Endothelial cell of umbilical vein (primary cell): ENCODE data around the gene DQX1. TPM values are rescaled to one million over a fixed set of nuclear protein-coding genes. Genes with fewer than 3 reads are reported as not detected.

Experiments
- BruUV-seq: library from RNA; stranded (reverse); fragments of 400-500 nt; replicated peaks from 2 replicates; lab custom pipeline; 2021; lab: Mats Ljungman, UMichigan
- CTCF ChIA-PET: fragments of 300-600, 350-600 bp; sonication (Branson Sonifier 250); formaldehyde crosslinking; loops from one replicate; lab custom pipeline; 2021; ENCODE audit warnings: antibody characterized with exemption, inconsistent platforms; lab: Charles Lee
- POLR2A ChIA-PET: fragments of 300-600, 350-600 bp; sonication (Branson Sonifier 250); formaldehyde crosslinking; loops from one replicate; lab custom pipeline; 2021; ENCODE audit warnings: antibody characterized with exemption, inconsistent platforms; lab: Charles Lee
- DNase-seq: peaks from one replicate; pipeline ENCODE4 v3.0.0-alpha.2; 2011; ENCODE audit warnings: low read depth, low spot score
- FAIRE-seq: peaks from 2 replicates; lab custom pipeline; 2011; peaks lifted over from hg19 to GRCh38; lab: Jason Lieb, UNC
- H2AFZ ChIP-seq: 2 replicates; pipeline ENCODE4 v1.6.0; 2012; ENCODE audit warnings: low read depth, low read length, control low read depth, inconsistent platforms
- H3K27ac ChIP-seq: 2 replicates; pipeline ENCODE4 v1.5.1; 2011; ENCODE audit warnings: low read depth, mild to moderate bottlenecking, control low read depth, low read length, moderate library complexity; ENCODE audit not compliant: insufficient read depth
- H3K27me3 ChIP-seq, 2 experiments: 2 replicates each; pipeline versions ENCODE4 v1.6.0 to v1.6.1; 2011; ENCODE audit warnings: low read length in 2 of 2, mixed read lengths in 1 of 2; ENCODE audit not compliant: control insufficient read depth in 2 of 2, insufficient read depth in 2 of 2
- H3K36me3 ChIP-seq, 2 experiments: 2 replicates in 1 of 2; 3 replicates in 1 of 2; pipeline ENCODE4 v1.5.1; 2011; ENCODE audit warnings: low read length in 2 of 2, mild to moderate bottlenecking in 1 of 2, moderate library complexity in 1 of 2; ENCODE audit not compliant: control insufficient read depth in 2 of 2, insufficient read depth in 2 of 2; ENCODE audit errors: extremely low read depth in 1 of 2
- H3K4me1 ChIP-seq: 3 replicates; pipeline ENCODE4 v1.5.1; 2011; ENCODE audit warnings: mild to moderate bottlenecking, low read length; ENCODE audit not compliant: control insufficient read depth, insufficient read depth; ENCODE audit errors: extremely low read depth
- H3K4me2 ChIP-seq: 2 replicates; pipeline ENCODE4 v1.6.1; 2011; ENCODE audit warnings: low read length, control low read depth, mixed read lengths; ENCODE audit not compliant: insufficient read depth
- H3K4me3 ChIP-seq, 3 experiments: fragments of 200-600 bp in 1 of 3; sonication (generic), shearing (Covaris generic) in 1 of 3; replicated peaks in 1 of 3; 2 replicates each; pipeline ENCODE4 v1.5.1; 2011 to 2016; ENCODE audit warnings: control low read depth in 3 of 3, low read length in 3 of 3, mild to moderate bottlenecking in 2 of 3, inconsistent platforms in 1 of 3, low read depth in 1 of 3, moderate library complexity in 1 of 3; ENCODE audit not compliant: insufficient read depth in 1 of 3
- H3K79me2 ChIP-seq: 2 replicates; pipeline ENCODE4 v1.6.0; 2012; ENCODE audit warnings: low read length, inconsistent platforms; ENCODE audit not compliant: control insufficient read depth, insufficient read depth
- H3K9ac ChIP-seq: replicated peaks from 2 replicates; pipeline ENCODE3; 2011; ENCODE audit warnings: low read length, control low read depth; ENCODE audit not compliant: insufficient read depth; ENCODE audit errors: extremely low read depth
- H3K9me1 ChIP-seq: replicated peaks from 3 replicates; pipeline ENCODE4 v1.6.0; 2011; ENCODE audit warnings: mild to moderate bottlenecking, low read length; ENCODE audit not compliant: control insufficient read depth, insufficient read depth; ENCODE audit errors: extremely low read depth
- H3K9me3 ChIP-seq: replicated peaks from 2 replicates; pipeline ENCODE4 v1.5.1; 2012; ENCODE audit warnings: low read length, inconsistent platforms; ENCODE audit not compliant: control insufficient read depth, insufficient read depth
- H4K20me1 ChIP-seq: replicated peaks from 2 replicates; pipeline ENCODE3; 2011; ENCODE audit warnings: mild to moderate bottlenecking, low read length; ENCODE audit not compliant: control insufficient read depth, insufficient read depth; ENCODE audit errors: extremely low read depth
- CTCF ChIP-seq, 2 donors: IDR thresholded peaks; 1 replicate in 1 of 2; 2 replicates in 1 of 2; pipeline ENCODE4 v1.5.1; 2011; ENCODE audit warnings: low read length in 2 of 2, mild to moderate bottlenecking in 2 of 2, moderate library complexity in 2 of 2, control low read depth in 1 of 2, inconsistent platforms in 1 of 2, low read depth in 1 of 2; ENCODE audit not compliant: insufficient read depth in 1 of 2; ENCODE audit errors: extremely low read depth in 1 of 2
- FOS ChIP-seq: IDR thresholded peaks from 2 replicates; pipeline ENCODE4 v1.6.1; 2011; ENCODE audit warnings: mild to moderate bottlenecking, low read length, moderate library complexity, borderline replicate concordance; ENCODE audit not compliant: insufficient read depth
- GATA2 ChIP-seq: IDR thresholded peaks from 2 replicates; pipeline ENCODE4 v1.7.0; 2011; ENCODE audit warnings: low read depth, mild to moderate bottlenecking, moderate library complexity, mixed read lengths, low read length; ENCODE audit not compliant: insufficient read length, insufficient read depth
- MYC ChIP-seq: IDR thresholded peaks from one replicate; pipeline ENCODE4 v1.6.1; 2011; ENCODE audit warnings: mild to moderate bottlenecking, low read depth, low read length
- POLR2AphosphoS5 ChIP-seq: IDR thresholded peaks from 2 replicates; pipeline ENCODE4 v1.6.1; 2012; ENCODE audit warnings: low read depth, mild to moderate bottlenecking, control low read depth, low read length, moderate library complexity; ENCODE audit not compliant: insufficient read depth
- dilution Hi-C: fragments of 300-500 bp; cut with MboI; formaldehyde crosslinking; loops from one replicate; pipeline ENCODE4 v1.15.0; 2019; ENCODE audit warnings: low sequenced_read_pairs; ENCODE audit not compliant: extremely low pct_ligation_motif_present
- intact Hi-C: fragments of 100-400 bp; cut with micrococcal nuclease; formaldehyde crosslinking; loops from one replicate; pipeline ENCODE4 v1.10.0; 2022
- polyA plus RNA-seq, 4 experiments: library from polyadenylated mRNA; depleted of rRNA in 3 of 4; stranded (reverse) in 3 of 4; unstranded in 1 of 4; fragments of >200 nt; gene quantifications; 2 replicates each; pipeline versions ENCODE4 v1.2.1 to v1.2.3, GENCODE V29; 2011 to 2012; ENCODE audit warnings: missing spikeins in 1 of 4
- total RNA-seq: library from RNA; stranded (reverse); gene quantifications from 2 replicates; pipeline ENCODE4 v1.2.3, GENCODE V29; 2021

DQX1 gene
- total and polyA plus RNA-seq, 2 donors (not counting 3 experiments of a cell fraction or from before 2014, with no cell fraction given) = 0.06 to 0.44 TPM

GRCh38 chr2:74528600-74529356 is 2.7 kb upstream of the DQX1 start:
- DNase-seq (no peak), FAIRE-seq (no peak)
- no peaks in the 10 kb centered on the region for H3K9me1 ChIP-seq
- no peaks in the 10 kb centered on the region for H3K9me3 ChIP-seq
- H3K4me1 ChIP-seq = peaks cover 20% of the 10 kb centered on the region
- no peaks in the 10 kb centered on the region for H4K20me1 ChIP-seq
- dilution Hi-C loops = no loop called here
- ChIA-PET POLR2A (interaction anchor here (0.6 to 1.2 kb wide), 3 partner anchors 14 to 30 kb away, joined by 3 to 5 read pairs (median 3); partner anchors contain the start of genes LBX2 and TLX2), CTCF (interaction anchor here (1.5 to 5.2 kb wide), 3 partner anchors 22 to 58 kb away, joined by 5 to 82 read pairs (median 5); partner anchors contain the start of genes CCDC142 and TTC31)
- H3K27me3 ChIP-seq = no peaks in the 10 kb centered on the region
- intact Hi-C loops = loop anchor here (1.0 to 2.0 kb wide), 9 partner anchors 12 to 792 kb away; partner anchors contain the start of genes DOK1, INO80B, PCGF1 and TPRKB
- H3K9ac ChIP-seq = peak overlapping the region; percentile 78
- BruUV-seq = TSS peak; percentile 61
- H3K27ac ChIP-seq = peak overlapping the region; percentile 74
- peak overlapping the region; percentile 65 to 90 (median 81) for H3K4me3 ChIP-seq
- H2AFZ ChIP-seq = peak overlapping the region; percentile 84
- peaks cover 19% of the 10 kb centered on the region for H3K79me2 ChIP-seq
- peak overlapping the region; percentile 89 for H3K4me2 ChIP-seq
- H3K36me3 ChIP-seq = peaks cover 6 to 26% of the 10 kb centered on the region in 2 experiments
- TF ChIP-seq CTCF (IDR thresholded peaks at IDR 0.05; ENCODE audit: extremely low read depth in 1 of 2, insufficient read depth in 1 of 2, low read depth in 1 of 2, low read length in 2 of 2) (no peak), FOS (no peak), MYC (no peak), POLR2AphosphoS5 (no peak), GATA2 (no peak)
